GM12878 (cell line): ENCODE data around the gene HDAC7. TPM values are rescaled to one million over a fixed set of nuclear protein-coding genes. Genes with fewer than 3 reads are reported as not detected.

Experiments
- ATAC-seq: fragments of 200-7000 bp; cut with Tn5 transposase; 3 replicates; pipeline ENCODE4 v1.9.1; 2020; ENCODE audit warnings: mild to moderate bottlenecking, moderate library complexity
- BruUV-seq: library from RNA; stranded (reverse); fragments of 400-500 nt; replicated peaks from 2 replicates; lab custom pipeline; 2021; lab: Mats Ljungman, UMichigan
- CTCF ChIA-PET: fragments of 300-600 bp; sonication (Branson Sonifier 250); formaldehyde crosslinking; extraction: SDS; loops from one replicate; lab custom pipeline; 2021; ENCODE audit warnings: inconsistent platforms; lab: Yijun Ruan, JAX
- POLR2A ChIA-PET: fragments of 350-600 bp; formaldehyde crosslinking; extraction: SDS; loops from one replicate; lab custom pipeline; 2021; ENCODE audit warnings: inconsistent platforms; lab: Charles Lee
- RAD21 ChIA-PET: fragments of 300-600 bp; sonication (Branson Sonifier 250); formaldehyde crosslinking; loops from one replicate; lab custom pipeline; 2023; ENCODE audit warnings: antibody characterized with exemption; ENCODE audit not compliant: unreplicated experiment; lab: Charles Lee
- SMC1A ChIA-PET: fragments of 300-600 bp; sonication (Branson Sonifier 250); formaldehyde crosslinking; loops from one replicate; lab custom pipeline; 2023; ENCODE audit not compliant: unreplicated experiment, uncharacterized antibody; lab: Charles Lee
- DNase-seq: peaks from one replicate; pipeline ENCODE4 v3.0.0-alpha.2; 2011; ENCODE audit warnings: low read depth, low spot score
- FAIRE-seq: peaks from 3 replicates; lab custom pipeline; 2011; peaks lifted over from hg19 to GRCh38; lab: Jason Lieb, UNC
- H2AFZ ChIP-seq: 2 replicates; pipeline ENCODE4 v1.6.0; 2011; ENCODE audit warnings: low read depth, low read length, control low read depth; ENCODE audit not compliant: control insufficient read depth
- H3K27ac ChIP-seq: 2 replicates; pipeline ENCODE4 v1.5.1; 2011; ENCODE audit warnings: control low read depth; ENCODE audit not compliant: control insufficient read depth, insufficient read depth
- H3K27me3 ChIP-seq, 2 experiments: replicated peaks in 1 of 2; 2 replicates each; pipeline versions ENCODE4 v1.6.0 to v1.6.1; 2011; ENCODE audit warnings: low read length in 1 of 2; ENCODE audit not compliant: control insufficient read depth in 2 of 2, insufficient read depth in 2 of 2
- H3K36me3 ChIP-seq, 2 experiments: 2 replicates each; pipeline ENCODE4 v1.5.1; 2011; ENCODE audit warnings: low read length in 1 of 2; ENCODE audit not compliant: control insufficient read depth in 2 of 2, insufficient read depth in 2 of 2
- H3K4me1 ChIP-seq: 2 replicates; pipeline ENCODE4 v1.6.1; 2011; ENCODE audit warnings: mild to moderate bottlenecking, low read length, moderate library complexity, mixed read lengths; ENCODE audit not compliant: control insufficient read depth, insufficient read depth
- H3K4me2 ChIP-seq: 2 replicates; pipeline ENCODE4 v1.6.0; 2011; ENCODE audit warnings: control low read depth; ENCODE audit not compliant: control insufficient read depth, insufficient read depth
- H3K4me3 ChIP-seq: fragments of 200-600 bp; sonication (generic); 2 replicates; pipeline ENCODE4 v1.5.1; 2016
- H3K79me2 ChIP-seq: 2 replicates; pipeline ENCODE4 v1.6.0; 2011; ENCODE audit warnings: low read length; ENCODE audit not compliant: control insufficient read depth, insufficient read depth
- H3K9ac ChIP-seq: 2 replicates; pipeline ENCODE4 v1.8.0; 2011; ENCODE audit warnings: low read length, control low read depth, mixed read lengths; ENCODE audit not compliant: control insufficient read depth, insufficient read depth
- H3K9me3 ChIP-seq: replicated peaks from 3 replicates; pipeline ENCODE4 v1.5.1; 2011; ENCODE audit warnings: mild to moderate bottlenecking, low read length; ENCODE audit not compliant: control insufficient read depth, insufficient read depth
- H4K20me1 ChIP-seq: 2 replicates; pipeline ENCODE4 v1.6.0; 2011; ENCODE audit not compliant: control insufficient read depth, insufficient read depth
- CHD4 ChIP-seq: fragments of 200-600 bp; sonication (generic); IDR thresholded peaks from 2 replicates; pipeline ENCODE4 v1.6.1; 2016; ENCODE audit warnings: mild to moderate bottlenecking
- MTA3 ChIP-seq: IDR thresholded peaks from 2 replicates; pipeline ENCODE4 v1.6.1; 2012; ENCODE audit warnings: low read length, inconsistent platforms, borderline replicate concordance
- RBBP5 ChIP-seq: fragments of 200-600 bp; sonication (generic); conservative IDR thresholded peaks from 2 replicates; pipeline ENCODE4 v1.6.1; 2016
- RELA ChIP-seq: fragments of 450-650 bp; IDR thresholded peaks from 2 replicates; pipeline ENCODE4 v1.8.0; 2014; ENCODE audit warnings: borderline replicate concordance; ENCODE audit not compliant: partially characterized antibody
- SREBF1 ChIP-seq: IDR thresholded peaks from 2 replicates; pipeline ENCODE4 v1.6.1; 2012; ENCODE audit warnings: mild to moderate bottlenecking, low read length
- STAT3 ChIP-seq: IDR thresholded peaks from 2 replicates; pipeline ENCODE4 v1.6.1; 2011; ENCODE audit warnings: low read depth, low read length, improper control_type of control experiment
- YBX1 ChIP-seq: fragments of 450-650 bp; IDR thresholded peaks from 2 replicates; pipeline ENCODE4 v1.6.1; 2016; ENCODE audit warnings: antibody characterized with exemption
- WGBS: methylation state at CpG from one replicate; pipeline ENCODE4 v1.1.6; 2016; ENCODE audit warnings: low lambda C conversion rate; ENCODE audit not compliant: insufficient replicate concordance, insufficient coverage; ENCODE audit errors: missing lambda C conversion rate; 5-methylcytosine and 5-hydroxymethylcytosine counted together
- in situ Hi-C: fragments of 300-500 bp; cut with MboI; formaldehyde crosslinking; loops from 9 replicates; pipeline ENCODE4 v1.14.3; 2018; ENCODE audit warnings: mixed read lengths
- intact Hi-C: fragments of 100-400 bp; cut with micrococcal nuclease; formaldehyde crosslinking; loops from one replicate; pipeline ENCODE4 v1.14.2; 2022; ENCODE audit not compliant: unreplicated experiment
- polyA plus RNA-seq, 11 experiments: library from polyadenylated mRNA; depleted of rRNA in 4 of 11; unstranded in 6 of 11; stranded (reverse) in 5 of 11; fragments of >200 nt; fragmentation: Nextera tagmentation in 4 of 11; fragmentation: Illumina TruSeq in 1 of 11; extraction: Ambion mirVana in 4 of 11; extraction: Trizol in 1 of 11; gene quantifications; 1 replicate in 1 of 11; 2 replicates in 10 of 11; pipeline versions ENCODE4 v1.2.1 to v1.2.3, GENCODE V29; 2011 to 2016; ENCODE audit warnings: inconsistent platforms in 2 of 11, missing spikeins in 2 of 11, low read depth in 1 of 11
- total RNA-seq, 4 experiments: library from RNA; depleted of rRNA in 3 of 4; stranded (reverse); fragments of >200 nt in 3 of 4; fragmentation: Illumina TruSeq in 1 of 4; extraction: Trizol in 1 of 4; gene quantifications; 2 replicates each; pipeline versions ENCODE4 v1.2.1 to v1.2.3, GENCODE V29; 2013 to 2021
- TF ChIP-seq, protein P1 (sequence below): fragments of 450-650 bp; IDR thresholded peaks from 2 replicates; pipeline ENCODE4 v1.6.1; 2017; ENCODE audit warnings: mild to moderate bottlenecking, moderate library complexity
- TF ChIP-seq, protein P2 (sequence below): IDR thresholded peaks from 2 replicates; pipeline ENCODE4 v1.6.1; 2011; ENCODE audit warnings: borderline replicate concordance, low read depth, mild to moderate bottlenecking, moderate library complexity, low read length; ENCODE audit not compliant: insufficient read depth, poor library complexity, severe bottlenecking
- TF ChIP-seq, protein P3 (sequence below): fragments of 450-650 bp; formaldehyde crosslinking; IDR thresholded peaks from 2 replicates; pipeline ENCODE4 v1.4.0; 2022; ENCODE audit warnings: mild to moderate bottlenecking, moderate library complexity
- TF ChIP-seq, protein P4 (sequence below): IDR thresholded peaks from 2 replicates; pipeline ENCODE4 v1.6.1; 2011; ENCODE audit warnings: low read depth, mild to moderate bottlenecking, low read length, moderate library complexity, borderline replicate concordance; ENCODE audit errors: extremely low read depth

HDAC7 gene
- total and polyA plus RNA-seq, 10 of the 15 experiments (the other 5 are each of a cell fraction or from before 2014, with no cell fraction given) = 0.47 to 18.3 (median 5.4) TPM

GRCh38 chr12:47758834-47759690, 60.6 kb downstream of the HDAC7 start, which contains the start of gene RAPGEF3:
Gene RAPGEF3, minus strand, starts transcription at chr12:47758880. Its CDS starts 324 bp downstream, at chr12:47758556.
- Histone ChIP-seq H3K9ac (peak within 1 kb of the TSS; percentile 51; the same call in 1 of the 2 replicates), H3K4me1 (peaks cover 37% of the 10 kb centered on the region), H3K4me3 (peak within 1 kb of the TSS; percentile 66), H3K27me3 (no peaks in the 10 kb centered on the region), H3K79me2 (no peaks in the 10 kb centered on the region), H4K20me1 (no peaks in the 10 kb centered on the region), H3K9me3 (no peaks in the 10 kb centered on the region), H3K36me3 (no peaks in the 10 kb centered on the region), H3K27ac (no peak within 1 kb of the TSS), H3K4me2 (peak within 1 kb of the TSS; percentile 97), H2AFZ (peak within 1 kb of the TSS; percentile 88)
- intact Hi-C loops = no loop called here
- BruUV-seq = no TSS peak
- ChIA-PET SMC1A (interaction anchor here (0.9 to 12.2 kb wide), 6 partner anchors 9 to 80 kb away, joined by 3 to 277 read pairs (median 8); no protein-coding TSS in a partner anchor), POLR2A (interaction anchor here (1.2 to 1.4 kb wide), 2 partner anchors 16 to 18 kb away, joined by 4 to 6 read pairs; no protein-coding TSS in a partner anchor), RAD21 (interaction anchor here (1.3 to 12.6 kb wide), 5 partner anchors 10 to 126 kb away, joined by 3 to 237 read pairs (median 10); partner anchors contain the start of genes RPAP3 and SLC48A1), CTCF (interaction anchor here (0.7 to 14.5 kb wide), 14 partner anchors 10 to 107 kb away, joined by 3 to 507 read pairs (median 8); partner anchors contain the start of genes ENDOU, RPAP3 and SLC48A1)
- FAIRE-seq = no peak
- in situ Hi-C loops = no loop called here
- 2% methylated on average over 43 of the region's 57 CpGs for WGBS
- peak; percentile 68 for ATAC-seq
- no peak for DNase-seq
- TF ChIP-seq, protein P1, sequence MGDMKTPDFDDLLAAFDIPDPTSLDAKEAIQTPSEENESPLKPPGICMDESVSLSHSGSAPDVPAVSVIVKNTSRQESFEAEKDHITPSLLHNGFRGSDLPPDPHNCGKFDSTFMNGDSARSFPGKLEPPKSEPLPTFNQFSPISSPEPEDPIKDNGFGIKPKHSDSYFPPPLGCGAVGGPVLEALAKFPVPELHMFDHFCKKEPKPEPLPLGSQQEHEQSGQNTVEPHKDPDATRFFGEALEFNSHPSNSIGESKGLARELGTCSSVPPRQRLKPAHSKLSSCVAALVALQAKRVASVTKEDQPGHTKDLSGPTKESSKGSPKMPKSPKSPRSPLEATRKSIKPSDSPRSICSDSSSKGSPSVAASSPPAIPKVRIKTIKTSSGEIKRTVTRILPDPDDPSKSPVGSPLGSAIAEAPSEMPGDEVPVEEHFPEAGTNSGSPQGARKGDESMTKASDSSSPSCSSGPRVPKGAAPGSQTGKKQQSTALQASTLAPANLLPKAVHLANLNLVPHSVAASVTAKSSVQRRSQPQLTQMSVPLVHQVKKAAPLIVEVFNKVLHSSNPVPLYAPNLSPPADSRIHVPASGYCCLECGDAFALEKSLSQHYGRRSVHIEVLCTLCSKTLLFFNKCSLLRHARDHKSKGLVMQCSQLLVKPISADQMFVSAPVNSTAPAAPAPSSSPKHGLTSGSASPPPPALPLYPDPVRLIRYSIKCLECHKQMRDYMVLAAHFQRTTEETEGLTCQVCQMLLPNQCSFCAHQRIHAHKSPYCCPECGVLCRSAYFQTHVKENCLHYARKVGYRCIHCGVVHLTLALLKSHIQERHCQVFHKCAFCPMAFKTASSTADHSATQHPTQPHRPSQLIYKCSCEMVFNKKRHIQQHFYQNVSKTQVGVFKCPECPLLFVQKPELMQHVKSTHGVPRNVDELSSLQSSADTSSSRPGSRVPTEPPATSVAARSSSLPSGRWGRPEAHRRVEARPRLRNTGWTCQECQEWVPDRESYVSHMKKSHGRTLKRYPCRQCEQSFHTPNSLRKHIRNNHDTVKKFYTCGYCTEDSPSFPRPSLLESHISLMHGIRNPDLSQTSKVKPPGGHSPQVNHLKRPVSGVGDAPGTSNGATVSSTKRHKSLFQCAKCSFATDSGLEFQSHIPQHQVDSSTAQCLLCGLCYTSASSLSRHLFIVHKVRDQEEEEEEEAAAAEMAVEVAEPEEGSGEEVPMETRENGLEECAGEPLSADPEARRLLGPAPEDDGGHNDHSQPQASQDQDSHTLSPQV = no peak
- TF ChIP-seq MTA3 = no peak
- TF ChIP-seq, protein P2, sequence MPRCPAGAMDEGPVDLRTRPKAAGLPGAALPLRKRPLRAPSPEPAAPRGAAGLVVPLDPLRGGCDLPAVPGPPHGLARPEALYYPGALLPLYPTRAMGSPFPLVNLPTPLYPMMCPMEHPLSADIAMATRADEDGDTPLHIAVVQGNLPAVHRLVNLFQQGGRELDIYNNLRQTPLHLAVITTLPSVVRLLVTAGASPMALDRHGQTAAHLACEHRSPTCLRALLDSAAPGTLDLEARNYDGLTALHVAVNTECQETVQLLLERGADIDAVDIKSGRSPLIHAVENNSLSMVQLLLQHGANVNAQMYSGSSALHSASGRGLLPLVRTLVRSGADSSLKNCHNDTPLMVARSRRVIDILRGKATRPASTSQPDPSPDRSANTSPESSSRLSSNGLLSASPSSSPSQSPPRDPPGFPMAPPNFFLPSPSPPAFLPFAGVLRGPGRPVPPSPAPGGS = no peak
- TF ChIP-seq, protein P3, sequence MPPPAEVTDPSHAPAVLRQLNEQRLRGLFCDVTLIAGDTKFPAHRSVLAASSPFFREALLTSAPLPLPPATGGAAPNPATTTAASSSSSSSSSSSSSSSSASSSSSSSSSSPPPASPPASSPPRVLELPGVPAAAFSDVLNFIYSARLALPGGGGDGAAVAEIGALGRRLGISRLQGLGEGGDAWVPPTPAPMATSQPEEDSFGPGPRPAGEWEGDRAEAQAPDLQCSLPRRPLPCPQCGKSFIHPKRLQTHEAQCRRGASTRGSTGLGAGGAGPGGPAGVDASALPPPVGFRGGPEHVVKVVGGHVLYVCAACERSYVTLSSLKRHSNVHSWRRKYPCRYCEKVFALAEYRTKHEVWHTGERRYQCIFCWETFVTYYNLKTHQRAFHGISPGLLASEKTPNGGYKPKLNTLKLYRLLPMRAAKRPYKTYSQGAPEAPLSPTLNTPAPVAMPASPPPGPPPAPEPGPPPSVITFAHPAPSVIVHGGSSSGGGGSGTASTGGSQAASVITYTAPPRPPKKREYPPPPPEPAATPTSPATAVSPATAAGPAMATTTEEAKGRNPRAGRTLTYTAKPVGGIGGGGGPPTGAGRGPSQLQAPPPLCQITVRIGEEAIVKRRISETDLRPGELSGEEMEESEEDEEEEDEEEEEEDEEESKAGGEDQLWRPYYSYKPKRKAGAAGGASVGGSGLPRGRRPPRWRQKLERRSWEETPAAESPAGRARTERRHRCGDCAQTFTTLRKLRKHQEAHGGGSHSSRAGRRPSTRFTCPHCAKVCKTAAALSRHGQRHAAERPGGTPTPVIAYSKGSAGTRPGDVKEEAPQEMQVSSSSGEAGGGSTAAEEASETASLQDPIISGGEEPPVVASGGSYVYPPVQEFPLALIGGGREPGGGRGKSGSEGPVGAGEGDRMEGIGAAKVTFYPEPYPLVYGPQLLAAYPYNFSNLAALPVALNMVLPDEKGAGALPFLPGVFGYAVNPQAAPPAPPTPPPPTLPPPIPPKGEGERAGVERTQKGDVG (CRISPR knock-in tag) = no peak
- no peak for TF ChIP-seq CHD4
- TF ChIP-seq, protein P4, sequence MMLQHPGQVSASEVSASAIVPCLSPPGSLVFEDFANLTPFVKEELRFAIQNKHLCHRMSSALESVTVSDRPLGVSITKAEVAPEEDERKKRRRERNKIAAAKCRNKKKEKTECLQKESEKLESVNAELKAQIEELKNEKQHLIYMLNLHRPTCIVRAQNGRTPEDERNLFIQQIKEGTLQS = no peak
- no peak for TF ChIP-seq RBBP5
- no peak for TF ChIP-seq STAT3
- TF ChIP-seq RELA = no peak
- TF ChIP-seq SREBF1 = no peak
- no peak for TF ChIP-seq YBX1
